Ectodermal cell (in vitro differentiated cells): ENCODE measurements around the gene TSPYL4.

Experiments used
- H3K27ac ChIP-seq: 2 replicates; pipeline ENCODE4 v1.7.0; 2013; ENCODE audit warnings: mild to moderate bottlenecking, low read depth, low read length; ENCODE audit not compliant: insufficient read depth, poor library complexity, severe bottlenecking
- H3K27me3 ChIP-seq: 2 replicates; pipeline ENCODE4 v1.7.0; 2013; ENCODE audit warnings: mild to moderate bottlenecking, low read length; ENCODE audit not compliant: insufficient read depth, control insufficient read depth, poor library complexity, severe bottlenecking
- H3K36me3 ChIP-seq: one replicate; pipeline ENCODE4 v1.7.0; 2013; ENCODE audit warnings: low read length; ENCODE audit not compliant: control insufficient read depth, insufficient read depth
- H3K4me1 ChIP-seq: one replicate; pipeline ENCODE4 v1.7.0; 2013; ENCODE audit warnings: low read length; ENCODE audit not compliant: control insufficient read depth, insufficient read depth
- H3K4me3 ChIP-seq: 2 replicates; pipeline ENCODE4 v1.7.0; 2013; ENCODE audit warnings: low read depth, low read length, control low read depth; ENCODE audit not compliant: insufficient read depth
- H3K9me3 ChIP-seq: 2 replicates; pipeline ENCODE4 v1.7.0; 2013; ENCODE audit warnings: mild to moderate bottlenecking, low read length, moderate library complexity; ENCODE audit not compliant: control insufficient read depth
- WGBS, 2 experiments: methylation state at CpG; one replicate each; pipeline ENCODE4 v1.1.7; 2013; ENCODE audit warnings: missing lambda C conversion rate in 2 of 2; 5-methylcytosine and 5-hydroxymethylcytosine counted together

Gene TSPYL4

DNA sequence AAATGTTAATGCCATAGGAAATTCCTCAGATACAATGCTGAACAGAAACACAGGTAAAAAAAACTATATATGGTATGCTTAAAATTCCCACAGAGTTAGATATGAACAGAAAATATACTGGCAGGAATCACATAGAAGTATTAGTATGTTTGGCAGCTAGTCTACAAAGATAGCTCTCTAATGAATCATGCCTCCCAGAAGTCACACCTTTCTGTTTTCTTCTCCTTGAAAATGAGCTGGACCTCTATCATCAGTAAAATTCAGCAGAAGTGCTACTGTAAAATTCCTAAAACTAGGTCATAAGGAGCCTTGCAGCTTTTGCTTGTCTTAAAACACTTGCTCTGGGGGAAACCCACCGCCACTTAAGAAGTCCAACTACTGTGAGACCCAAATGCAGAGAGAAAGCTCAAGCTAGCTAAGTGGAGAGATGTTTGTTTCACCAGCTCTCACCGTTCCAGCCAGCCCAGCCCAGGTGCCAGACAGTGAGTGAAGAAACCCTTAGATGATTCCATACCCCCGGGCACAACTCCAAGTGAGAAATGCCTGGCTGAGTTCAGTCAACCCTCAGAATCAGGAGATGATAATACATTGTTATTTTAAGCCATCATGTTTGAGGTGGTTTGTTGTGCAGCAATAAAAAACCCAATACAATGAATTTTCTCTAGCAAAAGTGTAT lies 43.0 kb downstream of the TSPYL4 start:
- H3K27ac ChIP-seq, result no peak overlapping the region
- WGBS, 2 experiments, result 92 to 93% methylated on average over 3 of the region's 3 CpGs
- no peak overlapping the region for H3K4me3 ChIP-seq

DNA sequence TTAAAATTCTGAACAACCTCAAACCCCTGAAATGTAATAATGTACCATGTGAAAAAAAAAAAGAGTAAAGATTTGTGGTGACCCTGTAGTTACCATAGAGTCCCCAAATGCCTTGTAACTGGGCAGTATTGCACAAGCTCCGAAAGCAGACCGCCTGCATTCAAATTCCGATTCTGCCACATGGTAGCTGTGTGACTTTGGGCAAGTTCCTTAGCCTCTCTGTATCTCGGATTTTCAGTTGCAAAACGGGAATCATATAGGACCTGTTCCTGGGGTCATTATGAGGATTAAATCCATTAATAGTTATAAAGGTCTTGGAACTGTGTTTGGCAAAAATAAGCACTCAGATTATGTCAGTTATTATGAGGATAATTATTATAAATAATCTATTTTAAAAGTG lies 43.6 kb downstream of the TSPYL4 start:
- H3K27ac ChIP-seq, result no peak overlapping the region

More for the DNA sequence above, 43.0 kb downstream of the TSPYL4 start:
- Histone ChIP-seq H3K4me1 (no peaks in the 10 kb centered on the region), H3K36me3 (no peaks in the 10 kb centered on the region), H3K9me3 (no peaks in the 10 kb centered on the region), H3K27me3 (no peaks in the 10 kb centered on the region)

DNA sequence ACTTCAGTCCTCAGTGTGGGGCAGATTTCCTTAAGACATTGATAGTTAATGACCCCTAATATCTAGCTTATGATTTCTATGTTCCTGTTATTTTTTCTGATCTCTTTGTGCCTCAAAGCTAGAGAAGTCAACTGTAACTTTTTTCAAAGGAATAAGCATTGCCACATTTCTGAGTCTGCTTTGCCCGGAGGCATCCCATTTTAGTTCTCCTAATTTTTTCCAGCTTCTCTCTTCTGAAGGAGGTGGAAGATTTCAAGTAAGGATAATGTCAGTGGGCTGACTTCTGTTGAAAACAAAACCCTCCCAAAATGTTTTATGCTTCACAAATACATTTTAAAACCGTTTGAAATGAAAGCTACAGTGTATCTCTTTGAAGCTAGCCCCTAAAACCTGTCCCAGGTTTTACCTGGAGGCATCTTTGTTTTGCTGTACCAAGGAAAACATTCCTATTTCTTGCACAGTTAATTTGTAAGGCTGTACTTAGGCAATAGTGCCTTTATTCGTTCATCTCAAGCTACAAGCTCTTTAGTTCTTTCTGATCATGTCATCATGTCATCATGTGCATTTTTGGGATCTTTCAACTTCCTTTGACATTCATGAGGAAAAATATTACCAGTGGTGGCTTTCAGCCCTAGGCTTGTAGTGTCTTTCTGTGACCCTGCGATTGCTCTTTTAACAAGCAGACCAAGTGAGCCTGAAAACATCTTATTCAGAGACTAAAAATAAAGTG lies 45.7 kb downstream of the TSPYL4 start:
- no peak overlapping the region for H3K4me3 ChIP-seq
- no peaks in the 10 kb centered on the region for H3K36me3 ChIP-seq
- H3K4me1 ChIP-seq, result no peaks in the 10 kb centered on the region
- H3K9me3 ChIP-seq, result no peaks in the 10 kb centered on the region
- 93 to 94% methylated on average over 4 of the region's 4 CpGs for WGBS, 2 experiments
- H3K27ac ChIP-seq, result no peak overlapping the region
- no peaks in the 10 kb centered on the region for H3K27me3 ChIP-seq

More for the DNA sequence above, 43.6 kb downstream of the TSPYL4 start:
- H3K27me3 ChIP-seq, result no peaks in the 10 kb centered on the region
- no peaks in the 10 kb centered on the region for H3K4me1 ChIP-seq
- H3K36me3 ChIP-seq, result no peaks in the 10 kb centered on the region
- no peak overlapping the region for H3K4me3 ChIP-seq
- no peaks in the 10 kb centered on the region for H3K9me3 ChIP-seq
- 96 to 98% methylated on average over 5 of the region's 5 CpGs for WGBS, 2 experiments

DNA sequence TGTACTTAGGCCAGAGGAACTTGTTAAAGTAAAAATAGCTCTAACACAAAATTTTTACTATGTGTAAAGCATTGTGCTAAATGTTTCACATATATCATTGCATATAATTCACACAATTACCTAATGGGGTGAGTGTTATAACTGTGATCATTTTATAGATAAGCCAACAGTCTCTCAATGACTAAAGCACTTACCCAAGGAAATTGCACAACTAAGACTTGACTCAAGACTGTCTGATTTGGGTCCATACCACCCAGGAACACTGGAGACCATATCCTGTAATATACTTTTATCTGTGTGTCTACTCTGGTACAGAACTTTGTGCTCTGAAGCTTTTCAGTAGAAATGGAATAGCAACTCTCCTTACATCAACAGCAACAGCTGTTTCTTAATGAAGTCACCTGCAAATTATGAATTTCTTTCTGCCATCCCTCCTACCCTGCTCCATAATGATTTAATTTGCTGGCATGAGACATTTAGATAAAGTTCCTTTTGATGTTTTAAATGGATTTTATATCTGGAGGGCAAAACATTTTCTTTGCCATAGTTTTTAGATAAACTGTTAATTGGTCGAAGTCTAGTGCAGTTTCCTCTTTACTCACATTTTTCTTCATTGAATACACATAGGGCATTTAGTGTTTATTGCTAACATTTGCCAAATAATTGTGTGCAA lies 47.5 kb downstream of the TSPYL4 start:
- no peaks in the 10 kb centered on the region for H3K4me1 ChIP-seq
- H3K4me3 ChIP-seq, result no peak overlapping the region
- no peaks in the 10 kb centered on the region for H3K36me3 ChIP-seq
- H3K9me3 ChIP-seq, result no peaks in the 10 kb centered on the region
- no peaks in the 10 kb centered on the region for H3K27me3 ChIP-seq
- H3K27ac ChIP-seq, result no peak overlapping the region
- WGBS, 2 experiments, result 100% methylated on average over 1 of the region's 1 CpG; no CpG with 5 or more reads in 1 of the 2 experiments

DNA sequence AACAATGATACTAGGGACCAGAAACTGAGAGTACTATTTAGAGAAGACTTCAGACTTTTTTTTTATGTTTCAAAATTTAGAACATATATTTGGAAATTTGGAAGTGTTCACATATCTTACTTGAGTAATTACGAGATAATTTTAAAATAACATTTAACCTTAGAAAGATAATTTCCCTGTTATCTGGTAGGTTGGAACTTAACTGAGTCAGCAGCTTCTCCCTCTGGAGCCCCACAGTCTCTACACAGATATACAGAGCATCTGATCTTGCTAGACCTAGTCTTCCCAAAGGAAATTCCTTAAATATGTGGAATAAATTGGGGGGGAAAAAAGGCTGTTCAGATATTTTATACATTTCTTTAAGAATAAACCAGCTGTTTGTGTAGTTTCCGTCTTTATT lies 48.6 kb downstream of the TSPYL4 start:
- H3K27ac ChIP-seq, result no peak overlapping the region
- H3K36me3 ChIP-seq, result no peaks in the 10 kb centered on the region
- no peak overlapping the region for H3K4me3 ChIP-seq
- no peaks in the 10 kb centered on the region for H3K9me3 ChIP-seq
- no peaks in the 10 kb centered on the region for H3K27me3 ChIP-seq
- no CpG with 5 or more reads among the region's 2 CpGs for WGBS, 2 experiments
- H3K4me1 ChIP-seq, result no peaks in the 10 kb centered on the region

DNA sequence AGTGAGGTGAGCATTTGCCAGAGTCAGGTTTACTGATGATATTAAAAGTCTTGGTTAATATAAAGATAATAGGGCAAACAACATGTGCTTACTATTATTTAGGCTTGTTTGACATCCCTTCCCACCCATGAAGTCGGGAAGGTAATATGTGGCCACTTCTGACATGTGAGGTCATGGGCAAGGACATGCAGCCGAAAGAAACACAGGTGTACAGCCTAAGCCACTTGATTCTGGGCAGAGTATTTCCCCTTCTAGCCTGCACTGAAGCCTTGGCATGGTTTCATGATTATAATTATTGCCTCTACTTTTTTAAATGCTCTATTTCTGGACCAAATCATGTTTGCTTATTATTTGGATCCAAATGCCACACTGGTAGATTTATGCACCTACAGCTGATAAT lies 52.3 kb downstream of the TSPYL4 start:
- H3K4me1 ChIP-seq, result no peaks in the 10 kb centered on the region
- WGBS, 2 experiments, result 95 to 97% methylated on average over 2 of the region's 2 CpGs
- no peaks in the 10 kb centered on the region for H3K27me3 ChIP-seq
- H3K36me3 ChIP-seq, result no peaks in the 10 kb centered on the region
- no peak overlapping the region for H3K4me3 ChIP-seq
- no peaks in the 10 kb centered on the region for H3K9me3 ChIP-seq
- no peak overlapping the region for H3K27ac ChIP-seq

DNA sequence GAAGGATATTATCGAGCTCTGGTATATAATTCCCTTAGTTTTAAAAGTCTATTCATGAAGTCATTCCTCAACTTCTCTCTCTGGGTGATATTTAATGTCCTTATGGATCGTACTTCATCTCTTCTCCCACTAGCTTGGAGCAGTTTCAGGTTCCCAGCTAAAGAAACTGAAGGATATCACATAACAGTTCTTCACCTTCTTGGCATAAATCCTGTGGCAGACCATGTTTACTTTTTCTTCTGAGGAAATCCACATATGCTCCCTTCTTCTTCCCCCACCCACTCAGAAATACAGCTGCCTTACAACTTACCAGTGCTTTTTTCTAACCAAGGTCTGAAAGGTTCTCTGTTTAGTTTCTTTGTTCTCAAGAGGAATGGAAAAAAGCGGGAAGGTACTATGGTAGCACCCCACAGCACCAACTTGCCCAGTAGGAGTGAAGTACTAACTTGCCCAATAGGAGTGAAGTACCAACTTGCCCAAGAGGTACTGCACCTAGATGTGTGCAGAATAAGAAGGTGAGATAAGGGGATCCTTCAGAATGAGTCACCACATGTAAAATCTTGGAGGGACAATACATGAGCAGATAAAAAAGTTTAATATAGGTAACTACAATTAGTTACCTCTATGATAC lies 53.1 kb downstream of the TSPYL4 start:
- Histone ChIP-seq H3K4me3 (no peak overlapping the region), H3K9me3 (no peaks in the 10 kb centered on the region), H3K36me3 (no peaks in the 10 kb centered on the region), H3K27ac (no peak overlapping the region), H3K4me1 (no peaks in the 10 kb centered on the region), H3K27me3 (no peaks in the 10 kb centered on the region)
- 87 to 96% methylated on average over 2 to 3 of the region's 3 CpGs for WGBS, 2 experiments
